ENCODE results near the gene DHX40. TPM values are rescaled to one million over a fixed set of nuclear protein-coding genes. Genes with fewer than 3 reads are reported as not detected.
"Not testable (repeated sequence)": the region's sequence is repeated elsewhere in the genome, so short reads cannot be mapped to it uniquely, and the experiment has no call there.

Gene DHX40
- total RNA-seq, 1 donor, result 76.4 TPM

GRCh38 chr17:59521465-59522126 lies 43.8 kb upstream of the DHX40 start:
- H2AFZ ChIP-seq (ENCODE audit: low read length), result peak overlapping the region; percentile 64
- H3K27me3 ChIP-seq (ENCODE audit: insufficient read depth, low read length), result no peaks in the 10 kb centered on the region
- H3K4me2 ChIP-seq (ENCODE audit: insufficient read depth, low read length), result peak overlapping the region; percentile 40
- H3K4me1 ChIP-seq (ENCODE audit: insufficient read depth, low read length), result peaks cover 3% of the 10 kb centered on the region
- H3K9me3 ChIP-seq (ENCODE audit: low read depth, low read length), result no peaks in the 10 kb centered on the region
- TF ChIP-seq CTCF (IDR thresholded peaks at IDR 0.05; ENCODE audit: extremely low read depth, low read depth, low read length), result peak; percentile 93
- no peaks in the 10 kb centered on the region for H3K36me3 ChIP-seq (ENCODE audit: insufficient read depth, low read length)
- no peaks in the 10 kb centered on the region for H3K79me2 ChIP-seq (ENCODE audit: insufficient read depth, low read length)
- no peak overlapping the region for H3K4me3 ChIP-seq (ENCODE audit: insufficient read depth, low read length)
- H4K20me1 ChIP-seq (ENCODE audit: insufficient read depth, low read length), result no peaks in the 10 kb centered on the region
- DNase-seq (ENCODE audit: insufficient read length, low spot score, missing footprints), result peak; percentile 88
- H3K27ac ChIP-seq (ENCODE audit: low read depth, low read length), result no peak overlapping the region

- not testable (repeated sequence) for H3K27ac ChIP-seq (ENCODE audit: low read depth, low read length); H2AFZ ChIP-seq (ENCODE audit: low read length); H4K20me1 ChIP-seq (ENCODE audit: insufficient read depth, low read length); H3K4me1 ChIP-seq (ENCODE audit: insufficient read depth, low read length); H3K27me3 ChIP-seq (ENCODE audit: insufficient read depth, low read length); H3K4me3 ChIP-seq (ENCODE audit: insufficient read depth, low read length); H3K79me2 ChIP-seq (ENCODE audit: insufficient read depth, low read length); H3K36me3 ChIP-seq (ENCODE audit: insufficient read depth, low read length); H3K4me2 ChIP-seq (ENCODE audit: insufficient read depth, low read length); DNase-seq (ENCODE audit: insufficient read length, low spot score, missing footprints); H3K9me3 ChIP-seq (ENCODE audit: low read depth, low read length)
These were observed 40.5 kb upstream of the DHX40 start for GRCh38 chr17:59524930-59525329.

- Histone ChIP-seq H3K27ac (ENCODE audit: low read depth, low read length) (no peak overlapping the region), H3K27me3 (ENCODE audit: insufficient read depth, low read length) (peaks cover 2% of the 10 kb centered on the region), H3K9me3 (ENCODE audit: low read depth, low read length) (no peaks in the 10 kb centered on the region), H2AFZ (ENCODE audit: low read length) (no peak overlapping the region), H3K4me2 (ENCODE audit: insufficient read depth, low read length) (no peak overlapping the region), H3K4me1 (ENCODE audit: insufficient read depth, low read length) (peaks cover 3% of the 10 kb centered on the region), H3K36me3 (ENCODE audit: insufficient read depth, low read length) (no peaks in the 10 kb centered on the region), H4K20me1 (ENCODE audit: insufficient read depth, low read length) (no peaks in the 10 kb centered on the region), H3K79me2 (ENCODE audit: insufficient read depth, low read length) (no peaks in the 10 kb centered on the region), H3K4me3 (ENCODE audit: insufficient read depth, low read length) (no peak overlapping the region)
- TF ChIP-seq CTCF (IDR thresholded peaks at IDR 0.05; ENCODE audit: extremely low read depth, low read depth, low read length), result no peak
- no peak for DNase-seq (ENCODE audit: insufficient read length, low spot score, missing footprints)
These were observed 39.7 kb upstream of the DHX40 start for GRCh38 chr17:59525668-59526067.

GRCh38 chr17:59526451-59526850 lies 39.0 kb upstream of the DHX40 start:
- Histone ChIP-seq H3K79me2 (ENCODE audit: insufficient read depth, low read length) (no peaks in the 10 kb centered on the region), H3K4me3 (ENCODE audit: insufficient read depth, low read length) (no peak overlapping the region), H3K4me1 (ENCODE audit: insufficient read depth, low read length) (no peaks in the 10 kb centered on the region), H3K27ac (ENCODE audit: low read depth, low read length) (no peak overlapping the region), H3K36me3 (ENCODE audit: insufficient read depth, low read length) (no peaks in the 10 kb centered on the region), H3K27me3 (ENCODE audit: insufficient read depth, low read length) (peaks cover 2% of the 10 kb centered on the region), H4K20me1 (ENCODE audit: insufficient read depth, low read length) (no peaks in the 10 kb centered on the region), H2AFZ (ENCODE audit: low read length) (no peak overlapping the region), H3K4me2 (ENCODE audit: insufficient read depth, low read length) (no peak overlapping the region), H3K9me3 (ENCODE audit: low read depth, low read length) (no peaks in the 10 kb centered on the region)
- no peak for TF ChIP-seq CTCF (IDR thresholded peaks at IDR 0.05; ENCODE audit: extremely low read depth, low read depth, low read length)
- DNase-seq (ENCODE audit: insufficient read length, low spot score, missing footprints), result no peak
